ENCODE measurements around the gene CASKIN1. TPM values are rescaled to one million over a fixed set of nuclear protein-coding genes. Genes with fewer than 3 reads are reported as not detected.

Gene CASKIN1
- total and polyA plus RNA-seq, 10 of the 15 experiments (the other 5 are each of a cell fraction or from before 2014, with no cell fraction given), result 0.03 to 0.33 (median 0.11) TPM; not detected in 5

DNA sequence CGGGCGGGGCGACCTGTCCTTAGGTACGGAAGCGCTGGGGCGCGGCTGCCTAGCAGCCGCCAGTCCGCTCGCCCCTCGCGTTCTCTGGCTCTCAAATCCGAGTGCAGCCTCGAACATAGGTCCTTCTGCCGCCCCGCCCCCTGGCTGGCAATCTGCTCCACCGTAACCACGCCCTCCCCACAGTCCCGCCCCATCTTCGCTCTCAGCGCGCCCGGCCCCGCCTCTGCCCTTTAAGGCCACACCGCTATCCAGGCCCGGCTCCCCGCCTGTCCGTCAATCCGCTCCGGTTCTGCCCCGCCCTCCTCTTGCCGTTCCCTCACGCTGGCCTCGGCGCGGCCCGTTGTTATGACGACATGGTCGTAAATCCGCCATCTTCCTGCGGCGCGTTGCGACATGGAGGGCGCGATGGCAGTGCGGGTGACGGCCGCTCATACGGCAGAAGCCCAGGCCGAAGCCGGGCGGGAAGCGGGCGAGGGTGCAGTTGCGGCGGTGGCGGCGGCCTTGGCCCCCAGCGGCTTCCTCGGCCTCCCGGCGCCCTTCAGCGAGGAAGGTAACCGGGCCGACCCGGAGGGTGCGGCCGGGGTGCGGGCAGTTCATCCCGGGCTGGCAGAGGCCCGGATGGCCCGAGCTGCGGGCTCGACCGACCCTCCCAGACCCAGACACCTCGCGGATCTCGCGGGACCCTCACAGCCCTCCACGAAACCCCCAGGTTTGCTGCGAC is 27.0 kb upstream of the CASKIN1 start, which contains the start of gene E4F1 (continued):
- TF ChIP-seq, protein P1, sequence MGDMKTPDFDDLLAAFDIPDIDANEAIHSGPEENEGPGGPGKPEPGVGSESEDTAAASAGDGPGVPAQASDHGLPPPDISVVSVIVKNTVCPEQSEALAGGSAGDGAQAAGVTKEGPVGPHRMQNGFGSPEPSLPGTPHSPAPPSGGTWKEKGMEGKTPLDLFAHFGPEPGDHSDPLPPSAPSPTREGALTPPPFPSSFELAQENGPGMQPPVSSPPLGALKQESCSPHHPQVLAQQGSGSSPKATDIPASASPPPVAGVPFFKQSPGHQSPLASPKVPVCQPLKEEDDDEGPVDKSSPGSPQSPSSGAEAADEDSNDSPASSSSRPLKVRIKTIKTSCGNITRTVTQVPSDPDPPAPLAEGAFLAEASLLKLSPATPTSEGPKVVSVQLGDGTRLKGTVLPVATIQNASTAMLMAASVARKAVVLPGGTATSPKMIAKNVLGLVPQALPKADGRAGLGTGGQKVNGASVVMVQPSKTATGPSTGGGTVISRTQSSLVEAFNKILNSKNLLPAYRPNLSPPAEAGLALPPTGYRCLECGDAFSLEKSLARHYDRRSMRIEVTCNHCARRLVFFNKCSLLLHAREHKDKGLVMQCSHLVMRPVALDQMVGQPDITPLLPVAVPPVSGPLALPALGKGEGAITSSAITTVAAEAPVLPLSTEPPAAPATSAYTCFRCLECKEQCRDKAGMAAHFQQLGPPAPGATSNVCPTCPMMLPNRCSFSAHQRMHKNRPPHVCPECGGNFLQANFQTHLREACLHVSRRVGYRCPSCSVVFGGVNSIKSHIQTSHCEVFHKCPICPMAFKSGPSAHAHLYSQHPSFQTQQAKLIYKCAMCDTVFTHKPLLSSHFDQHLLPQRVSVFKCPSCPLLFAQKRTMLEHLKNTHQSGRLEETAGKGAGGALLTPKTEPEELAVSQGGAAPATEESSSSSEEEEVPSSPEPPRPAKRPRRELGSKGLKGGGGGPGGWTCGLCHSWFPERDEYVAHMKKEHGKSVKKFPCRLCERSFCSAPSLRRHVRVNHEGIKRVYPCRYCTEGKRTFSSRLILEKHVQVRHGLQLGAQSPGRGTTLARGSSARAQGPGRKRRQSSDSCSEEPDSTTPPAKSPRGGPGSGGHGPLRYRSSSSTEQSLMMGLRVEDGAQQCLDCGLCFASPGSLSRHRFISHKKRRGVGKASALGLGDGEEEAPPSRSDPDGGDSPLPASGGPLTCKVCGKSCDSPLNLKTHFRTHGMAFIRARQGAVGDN (IDR thresholded peaks at IDR 0.05), result peak; percentile 19; the same call in 1 of the 2 replicates
- TF ChIP-seq PAX8 (IDR thresholded peaks at IDR 0.05), result no peak
- TF ChIP-seq, protein P2, sequence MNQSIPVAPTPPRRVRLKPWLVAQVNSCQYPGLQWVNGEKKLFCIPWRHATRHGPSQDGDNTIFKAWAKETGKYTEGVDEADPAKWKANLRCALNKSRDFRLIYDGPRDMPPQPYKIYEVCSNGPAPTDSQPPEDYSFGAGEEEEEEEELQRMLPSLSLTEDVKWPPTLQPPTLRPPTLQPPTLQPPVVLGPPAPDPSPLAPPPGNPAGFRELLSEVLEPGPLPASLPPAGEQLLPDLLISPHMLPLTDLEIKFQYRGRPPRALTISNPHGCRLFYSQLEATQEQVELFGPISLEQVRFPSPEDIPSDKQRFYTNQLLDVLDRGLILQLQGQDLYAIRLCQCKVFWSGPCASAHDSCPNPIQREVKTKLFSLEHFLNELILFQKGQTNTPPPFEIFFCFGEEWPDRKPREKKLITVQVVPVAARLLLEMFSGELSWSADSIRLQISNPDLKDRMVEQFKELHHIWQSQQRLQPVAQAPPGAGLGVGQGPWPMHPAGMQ (IDR thresholded peaks at IDR 0.05; ENCODE audit: borderline replicate concordance), result no peak
- TF ChIP-seq RELA (IDR thresholded peaks at IDR 0.05; ENCODE audit: borderline replicate concordance, partially characterized antibody), result no peak
- TF ChIP-seq RCOR1 (conservative IDR thresholded peaks at IDR 0.05; ENCODE audit: low read depth, low read length), result no peak
- TF ChIP-seq WRNIP1 (IDR thresholded peaks at IDR 0.05; ENCODE audit: borderline replicate concordance, low read depth, low read length), result no peak
- TF ChIP-seq GATAD2B (conservative IDR thresholded peaks at IDR 0.05; ENCODE audit: low read depth), result peak; percentile 85
- no peak for TF ChIP-seq FOXK2 (IDR thresholded peaks at IDR 0.05)
- peak; percentile 44; the same call in 1 of the 2 replicates for TF ChIP-seq TARDBP (IDR thresholded peaks at IDR 0.05; ENCODE audit: borderline replicate concordance)
- no peak; the same call in 1 of the 2 replicates for TF ChIP-seq PAX5 (IDR thresholded peaks at IDR 0.05; ENCODE audit: borderline replicate concordance, low read depth, low read length)
- peak; percentile 79 to 89; a peak in 3 of 4 replicates for TF ChIP-seq SRF (IDR thresholded peaks at IDR 0.05; ENCODE audit: low read depth in 2 of 2, low read length in 2 of 2)
- TF ChIP-seq, protein P3, sequence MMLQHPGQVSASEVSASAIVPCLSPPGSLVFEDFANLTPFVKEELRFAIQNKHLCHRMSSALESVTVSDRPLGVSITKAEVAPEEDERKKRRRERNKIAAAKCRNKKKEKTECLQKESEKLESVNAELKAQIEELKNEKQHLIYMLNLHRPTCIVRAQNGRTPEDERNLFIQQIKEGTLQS (IDR thresholded peaks at IDR 0.05; ENCODE audit: borderline replicate concordance, extremely low read depth, low read depth, low read length), result peak; percentile 91
- TF ChIP-seq, protein P4, sequence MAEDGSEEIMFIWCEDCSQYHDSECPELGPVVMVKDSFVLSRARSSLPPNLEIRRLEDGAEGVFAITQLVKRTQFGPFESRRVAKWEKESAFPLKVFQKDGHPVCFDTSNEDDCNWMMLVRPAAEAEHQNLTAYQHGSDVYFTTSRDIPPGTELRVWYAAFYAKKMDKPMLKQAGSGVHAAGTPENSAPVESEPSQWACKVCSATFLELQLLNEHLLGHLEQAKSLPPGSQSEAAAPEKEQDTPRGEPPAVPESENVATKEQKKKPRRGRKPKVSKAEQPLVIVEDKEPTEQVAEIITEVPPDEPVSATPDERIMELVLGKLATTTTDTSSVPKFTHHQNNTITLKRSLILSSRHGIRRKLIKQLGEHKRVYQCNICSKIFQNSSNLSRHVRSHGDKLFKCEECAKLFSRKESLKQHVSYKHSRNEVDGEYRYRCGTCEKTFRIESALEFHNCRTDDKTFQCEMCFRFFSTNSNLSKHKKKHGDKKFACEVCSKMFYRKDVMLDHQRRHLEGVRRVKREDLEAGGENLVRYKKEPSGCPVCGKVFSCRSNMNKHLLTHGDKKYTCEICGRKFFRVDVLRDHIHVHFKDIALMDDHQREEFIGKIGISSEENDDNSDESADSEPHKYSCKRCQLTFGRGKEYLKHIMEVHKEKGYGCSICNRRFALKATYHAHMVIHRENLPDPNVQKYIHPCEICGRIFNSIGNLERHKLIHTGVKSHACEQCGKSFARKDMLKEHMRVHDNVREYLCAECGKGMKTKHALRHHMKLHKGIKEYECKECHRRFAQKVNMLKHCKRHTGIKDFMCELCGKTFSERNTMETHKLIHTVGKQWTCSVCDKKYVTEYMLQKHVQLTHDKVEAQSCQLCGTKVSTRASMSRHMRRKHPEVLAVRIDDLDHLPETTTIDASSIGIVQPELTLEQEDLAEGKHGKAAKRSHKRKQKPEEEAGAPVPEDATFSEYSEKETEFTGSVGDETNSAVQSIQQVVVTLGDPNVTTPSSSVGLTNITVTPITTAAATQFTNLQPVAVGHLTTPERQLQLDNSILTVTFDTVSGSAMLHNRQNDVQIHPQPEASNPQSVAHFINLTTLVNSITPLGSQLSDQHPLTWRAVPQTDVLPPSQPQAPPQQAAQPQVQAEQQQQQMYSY (CRISPR knock-in tag; IDR thresholded peaks at IDR 0.05), result no peak
- no peak for TF ChIP-seq EZH2 (IDR thresholded peaks at IDR 0.05; ENCODE audit: borderline replicate concordance, control insufficient read depth, low read depth, low read length)
- TF ChIP-seq, protein P5, sequence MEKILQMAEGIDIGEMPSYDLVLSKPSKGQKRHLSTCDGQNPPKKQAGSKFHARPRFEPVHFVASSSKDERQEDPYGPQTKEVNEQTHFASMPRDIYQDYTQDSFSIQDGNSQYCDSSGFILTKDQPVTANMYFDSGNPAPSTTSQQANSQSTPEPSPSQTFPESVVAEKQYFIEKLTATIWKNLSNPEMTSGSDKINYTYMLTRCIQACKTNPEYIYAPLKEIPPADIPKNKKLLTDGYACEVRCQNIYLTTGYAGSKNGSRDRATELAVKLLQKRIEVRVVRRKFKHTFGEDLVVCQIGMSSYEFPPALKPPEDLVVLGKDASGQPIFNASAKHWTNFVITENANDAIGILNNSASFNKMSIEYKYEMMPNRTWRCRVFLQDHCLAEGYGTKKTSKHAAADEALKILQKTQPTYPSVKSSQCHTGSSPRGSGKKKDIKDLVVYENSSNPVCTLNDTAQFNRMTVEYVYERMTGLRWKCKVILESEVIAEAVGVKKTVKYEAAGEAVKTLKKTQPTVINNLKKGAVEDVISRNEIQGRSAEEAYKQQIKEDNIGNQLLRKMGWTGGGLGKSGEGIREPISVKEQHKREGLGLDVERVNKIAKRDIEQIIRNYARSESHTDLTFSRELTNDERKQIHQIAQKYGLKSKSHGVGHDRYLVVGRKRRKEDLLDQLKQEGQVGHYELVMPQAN (conservative IDR thresholded peaks at IDR 0.05), result peak; percentile 90
- no peak for TF ChIP-seq CBX3 (IDR thresholded peaks at IDR 0.05; ENCODE audit: borderline replicate concordance, low read depth)
